Epidermal melanocyte (primary cell): ENCODE data around the gene SESTD1.
"Not testable (repeated sequence)": the region's sequence is repeated elsewhere in the genome, so short reads cannot be mapped to it uniquely, and the experiment has no call there.

Source experiments
- DNase-seq: peaks from one replicate; pipeline ENCODE4 v3.0.0; 2011; ENCODE audit warnings: low spot score; ENCODE audit not compliant: insufficient read length

The SESTD1 gene

GRCh38 chr2:179238027-179238426 is 26.6 kb downstream of the SESTD1 start:
- no peak for DNase-seq

- DNase-seq, result no peak
Measured at GRCh38 chr2:179237209-179237946, 27.3 kb downstream of the SESTD1 start.

GRCh38 chr2:179235463-179236108 is 29.0 kb downstream of the SESTD1 start:
- DNase-seq, result no peak

- no peak for DNase-seq
Measured at GRCh38 chr2:179234658-179235240, 29.9 kb downstream of the SESTD1 start.

- DNase-seq, result no peak
Measured at GRCh38 chr2:179233626-179234430, 30.8 kb downstream of the SESTD1 start.

GRCh38 chr2:179233083-179233490 is 31.5 kb downstream of the SESTD1 start:
- DNase-seq, result no peak

- DNase-seq, result no peak
Measured at GRCh38 chr2:179226961-179227259, 37.7 kb downstream of the SESTD1 start.

- DNase-seq, result no peak
Measured at GRCh38 chr2:179226203-179226960, 38.2 kb downstream of the SESTD1 start.

GRCh38 chr2:179224361-179224760 is 40.3 kb downstream of the SESTD1 start:
- DNase-seq, result no peak

GRCh38 chr2:179222076-179222475 is 42.6 kb downstream of the SESTD1 start:
- DNase-seq, result no peak

GRCh38 chr2:179218848-179219594 is 45.6 kb downstream of the SESTD1 start:
- peak; percentile 60 for DNase-seq

- DNase-seq, result not testable (repeated sequence)
Measured at GRCh38 chr2:179214671-179215070, 50.0 kb downstream of the SESTD1 start.

GRCh38 chr2:179211355-179211754 is 53.3 kb downstream of the SESTD1 start:
- no peak for DNase-seq

- not testable (repeated sequence) for DNase-seq
Measured at GRCh38 chr2:179208277-179208676, 56.4 kb downstream of the SESTD1 start.

GRCh38 chr2:179207047-179207446 is 57.6 kb downstream of the SESTD1 start:
- DNase-seq, result no peak

- no peak for DNase-seq
Measured at GRCh38 chr2:179201869-179202268, 62.8 kb downstream of the SESTD1 start.

GRCh38 chr2:179195926-179196590 is 68.6 kb downstream of the SESTD1 start:
- DNase-seq, result not testable (repeated sequence)

GRCh38 chr2:179195141-179195540 is 69.5 kb downstream of the SESTD1 start:
- DNase-seq, result no peak

GRCh38 chr2:179193759-179194394 is 70.8 kb downstream of the SESTD1 start:
- DNase-seq, result no peak
